HG02623 (cell line): ENCODE measurements around the gene COL19A1.

Experiments used
- ATAC-seq: cut with Tn5 transposase; IDR thresholded peaks from one replicate; pipeline ENCODE4 v1.9.1; 2021; ENCODE audit warnings: moderate library complexity; ENCODE audit not compliant: unreplicated experiment

Gene COL19A1

GRCh38 chr6:70118670-70119069, 252.3 kb downstream of the COL19A1 start:
- no peak for ATAC-seq

- no peak for ATAC-seq
Observed at GRCh38 chr6:70119218-70119835, 253.0 kb downstream of the COL19A1 start.

- no peak for ATAC-seq
Observed at GRCh38 chr6:70124443-70124842, 258.1 kb downstream of the COL19A1 start.

GRCh38 chr6:70124882-70125545, 258.7 kb downstream of the COL19A1 start:
- no peak for ATAC-seq

GRCh38 chr6:70125602-70126001, 259.2 kb downstream of the COL19A1 start:
- ATAC-seq: no peak

GRCh38 chr6:70129341-70129740, 263.0 kb downstream of the COL19A1 start:
- ATAC-seq: no peak

- ATAC-seq: no peak
Observed at GRCh38 chr6:70130865-70131264, 264.5 kb downstream of the COL19A1 start.

GRCh38 chr6:70131528-70131927, 265.2 kb downstream of the COL19A1 start:
- peak; percentile 95 for ATAC-seq

- ATAC-seq: no peak
Observed at GRCh38 chr6:70133246-70133645, 266.9 kb downstream of the COL19A1 start.

GRCh38 chr6:70134542-70134941, 268.2 kb downstream of the COL19A1 start:
- ATAC-seq: no peak

- ATAC-seq: no peak
Observed at GRCh38 chr6:70135219-70136160, 269.1 kb downstream of the COL19A1 start.

GRCh38 chr6:70136996-70137395, 270.6 kb downstream of the COL19A1 start:
- ATAC-seq: no peak

- ATAC-seq: no peak
Observed at GRCh38 chr6:70140496-70140895, 274.1 kb downstream of the COL19A1 start.

- ATAC-seq: no peak
Observed at GRCh38 chr6:70142034-70142433, 275.7 kb downstream of the COL19A1 start.

- no peak for ATAC-seq
Observed at GRCh38 chr6:70145178-70145577, 278.8 kb downstream of the COL19A1 start.

GRCh38 chr6:70149209-70149788, 282.9 kb downstream of the COL19A1 start:
- ATAC-seq: no peak

GRCh38 chr6:70150521-70150920, 284.2 kb downstream of the COL19A1 start:
- ATAC-seq: no peak

- ATAC-seq: no peak
Observed at GRCh38 chr6:70151616-70152015, 285.3 kb downstream of the COL19A1 start.

- ATAC-seq: no peak
Observed at GRCh38 chr6:70152786-70153185, 286.4 kb downstream of the COL19A1 start.

GRCh38 chr6:70157086-70157485, 290.7 kb downstream of the COL19A1 start:
- ATAC-seq: no peak

GRCh38 chr6:70160276-70160675, 293.9 kb downstream of the COL19A1 start:
- no peak for ATAC-seq
